ENCODE data around the gene OR8B4.
"Not testable (repeated sequence)": the region's sequence is repeated elsewhere in the genome, so short reads cannot be mapped to it uniquely, and the experiment has no call there.

The OR8B4 gene, protein sequence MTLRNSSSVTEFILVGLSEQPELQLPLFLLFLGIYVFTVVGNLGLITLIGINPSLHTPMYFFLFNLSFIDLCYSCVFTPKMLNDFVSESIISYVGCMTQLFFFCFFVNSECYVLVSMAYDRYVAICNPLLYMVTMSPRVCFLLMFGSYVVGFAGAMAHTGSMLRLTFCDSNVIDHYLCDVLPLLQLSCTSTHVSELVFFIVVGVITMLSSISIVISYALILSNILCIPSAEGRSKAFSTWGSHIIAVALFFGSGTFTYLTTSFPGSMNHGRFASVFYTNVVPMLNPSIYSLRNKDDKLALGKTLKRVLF

DNA sequence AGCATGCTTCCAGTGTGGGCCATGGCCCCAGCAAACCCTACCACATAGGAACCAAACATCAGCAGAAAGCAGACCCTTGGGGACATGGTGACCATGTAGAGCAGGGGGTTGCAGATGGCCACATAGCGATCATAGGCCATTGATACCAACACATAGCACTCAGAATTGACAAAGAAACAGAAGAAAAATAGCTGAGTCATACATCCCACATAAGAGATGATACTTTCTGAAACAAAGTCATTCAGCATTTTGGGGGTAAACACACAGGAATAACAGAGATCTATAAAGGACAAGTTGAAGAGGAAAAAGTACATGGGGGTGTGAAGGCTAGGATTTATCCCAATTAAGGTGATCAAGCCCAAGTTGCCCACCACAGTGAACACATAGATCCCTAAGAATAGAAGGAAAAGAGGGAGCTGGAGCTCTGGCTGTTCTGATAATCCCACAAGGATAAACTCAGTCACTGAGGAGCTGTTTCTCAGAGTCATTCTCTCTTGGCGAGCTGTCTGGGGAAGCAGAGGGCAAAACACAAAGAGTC, at the start of gene OR8B4:
Gene OR8B4, minus strand, starts transcription at position 488 of the 538 bp plus-strand sequence. Its CDS starts 0 bp downstream, at position 488.
- DNase-seq: no peak

DNA sequence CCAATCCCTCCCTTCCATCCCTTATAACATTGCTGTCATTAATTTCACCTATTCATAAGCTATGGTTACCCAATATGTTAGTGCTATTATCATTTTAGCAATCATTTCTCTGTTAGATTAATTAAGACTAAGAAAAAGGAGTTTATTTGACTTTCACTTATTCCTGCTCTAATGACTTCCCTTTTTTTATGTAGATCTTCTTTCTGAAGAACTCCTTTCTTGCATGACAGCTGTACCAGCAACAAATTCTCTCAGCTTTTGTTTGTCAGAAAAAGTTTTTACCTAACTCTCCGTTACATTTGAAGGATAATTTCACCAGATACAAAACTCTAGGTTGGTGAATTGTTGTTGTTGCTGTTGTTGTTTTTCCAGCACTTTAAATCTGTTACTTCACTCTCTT, 49.4 kb upstream of the OR8B4 start:
- no peak for DNase-seq

GRCh38 chr11:124473476-124473875, 48.8 kb upstream of the OR8B4 start:
- no peak for DNase-seq

- no peak for DNase-seq
These were observed 46.0 kb upstream of the OR8B4 start for GRCh38 chr11:124470561-124471227.

- no peak for DNase-seq
These were observed 42.8 kb upstream of the OR8B4 start for GRCh38 chr11:124467381-124467927.

- no peak for DNase-seq
These were observed 40.7 kb upstream of the OR8B4 start for GRCh38 chr11:124465368-124465767.

GRCh38 chr11:124463990-124464389, 39.3 kb upstream of the OR8B4 start:
- no peak for DNase-seq

- DNase-seq: no peak
These were observed 38.7 kb upstream of the OR8B4 start for GRCh38 chr11:124463324-124463723.

GRCh38 chr11:124460459-124460858, 35.8 kb upstream of the OR8B4 start:
- no peak for DNase-seq

DNA sequence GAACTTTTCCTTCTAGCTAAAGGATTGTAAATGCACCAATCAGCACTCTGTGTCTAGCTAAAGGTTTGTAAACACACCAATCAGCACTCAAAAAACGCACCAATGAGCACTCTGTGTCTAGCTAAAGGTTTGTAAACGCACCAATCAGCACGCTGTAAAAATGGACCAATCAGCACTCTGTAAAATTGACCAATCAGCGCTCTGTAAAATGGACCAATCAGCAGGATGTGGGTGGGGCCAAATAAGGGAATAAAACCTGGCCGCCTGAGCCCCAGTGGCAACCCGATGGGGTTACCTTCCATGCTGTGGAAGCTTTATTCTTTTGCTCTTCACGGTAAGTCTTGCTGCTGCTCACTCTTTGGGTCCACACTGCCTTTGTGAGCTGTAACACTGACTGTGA, 34.7 kb upstream of the OR8B4 start:
- DNase-seq: not testable (repeated sequence)

DNA sequence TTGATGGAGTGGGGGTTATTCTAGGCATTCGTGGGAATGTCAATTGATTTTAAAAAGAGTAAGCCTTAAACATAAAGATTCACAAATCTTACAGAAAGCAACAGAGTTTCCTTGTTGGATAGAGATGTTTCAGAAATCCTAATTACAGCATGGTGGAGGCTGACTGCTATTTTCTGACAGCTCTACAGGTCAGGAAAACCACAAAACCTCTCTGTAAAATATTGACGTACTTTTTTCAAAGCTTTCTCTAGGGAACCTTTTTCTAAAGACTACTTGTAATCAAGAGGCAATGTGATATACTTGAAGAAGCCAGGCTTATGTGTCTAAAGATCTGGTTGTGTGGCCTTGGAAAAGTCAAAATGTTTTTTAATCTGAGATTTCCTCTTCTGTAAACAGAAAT, 29.9 kb upstream of the OR8B4 start:
- DNase-seq: no peak

DNA sequence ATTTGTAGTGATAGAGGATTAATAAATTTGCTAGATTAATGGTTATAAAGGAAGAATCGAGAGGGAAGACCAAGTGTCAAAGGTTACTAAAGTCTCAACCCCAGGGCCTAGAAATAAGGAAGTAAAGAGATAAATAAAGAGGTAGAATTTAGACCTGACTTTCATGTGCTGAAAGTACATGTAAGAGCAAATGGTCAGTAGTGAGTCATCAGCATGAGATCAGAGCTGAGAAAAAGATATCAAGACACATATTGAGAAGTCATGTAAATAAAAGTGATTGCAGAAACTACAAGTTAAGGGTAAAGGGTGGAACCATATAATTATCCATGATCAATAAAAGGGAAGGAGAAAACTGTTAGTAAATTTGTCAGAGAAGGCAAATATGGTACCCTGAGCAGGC, 22.2 kb upstream of the OR8B4 start:
- DNase-seq: no peak

- no peak for DNase-seq
These were observed 21.0 kb upstream of the OR8B4 start, which contains the start of gene OR8B8 for GRCh38 chr11:124445646-124446150. TSS of gene OR8B8 (minus strand) at chr11:124445696. CDS start at chr11:124441085, 4,611 bp downstream.

GRCh38 chr11:124442847-124443246, 18.2 kb upstream of the OR8B4 start:
- no peak for DNase-seq

DNA sequence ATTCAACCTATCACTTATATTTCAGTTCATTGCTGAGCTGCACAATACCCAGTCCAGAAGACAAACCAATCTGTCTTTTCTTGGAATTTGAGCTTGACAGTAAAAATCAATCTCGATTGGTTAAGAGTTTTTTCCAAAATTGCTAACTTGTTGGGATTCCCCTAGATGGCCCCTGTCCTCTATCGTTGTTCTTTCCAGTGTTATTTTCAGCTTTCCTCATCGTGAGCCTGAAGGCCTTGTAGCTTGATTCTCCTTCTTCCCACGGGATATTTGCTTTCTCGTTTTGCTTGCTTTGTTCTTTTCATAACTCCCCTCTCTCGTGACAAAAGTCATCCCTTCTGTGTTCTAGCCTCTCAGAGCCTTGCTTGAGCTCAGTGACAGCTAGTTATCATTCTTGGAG, 17.8 kb upstream of the OR8B4 start:
- no peak for DNase-seq

DNA sequence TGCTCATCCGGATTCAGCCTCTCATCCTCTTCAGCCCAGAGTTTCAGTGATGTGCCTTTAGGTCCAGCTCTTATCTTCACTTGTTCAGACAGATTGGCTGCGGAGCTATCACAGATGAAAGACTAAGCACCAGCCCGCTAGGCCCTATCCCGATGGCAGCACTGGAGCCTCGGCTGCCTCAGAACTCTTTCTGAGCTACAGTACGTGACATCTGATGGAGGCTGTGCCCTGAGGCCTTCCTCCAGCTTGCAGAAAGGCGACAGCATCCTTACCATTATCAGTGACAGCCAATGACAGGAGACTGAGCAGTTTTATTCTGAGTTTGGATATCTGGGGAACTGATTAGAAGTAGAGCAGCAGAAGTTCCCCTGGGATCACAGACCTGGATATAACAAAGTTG, 16.8 kb upstream of the OR8B4 start:
- DNase-seq: no peak

DNA sequence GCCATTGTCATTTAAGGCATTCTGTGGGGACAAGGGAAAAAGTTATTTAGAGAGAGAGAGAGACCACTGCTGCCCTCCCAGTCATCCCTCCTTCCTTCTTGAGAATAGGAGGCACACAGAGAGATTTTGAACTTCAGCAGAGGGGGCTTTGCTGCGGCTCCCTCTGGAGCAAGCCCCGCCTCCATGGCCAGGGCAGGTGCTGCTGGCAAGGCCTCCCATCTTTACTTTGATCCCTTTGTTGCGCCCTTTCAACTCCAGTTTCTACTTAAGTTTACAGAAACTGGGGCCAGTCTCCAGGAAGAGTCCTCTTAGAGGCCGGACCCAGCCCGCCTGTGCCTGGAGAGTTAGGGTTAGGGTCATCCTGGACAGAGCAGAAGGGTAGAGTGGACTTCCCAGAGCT, 16.4 kb upstream of the OR8B4 start:
- DNase-seq: no peak

GRCh38 chr11:124440608-124441007, 15.9 kb upstream of the OR8B4 start:
- DNase-seq: no peak

DNA sequence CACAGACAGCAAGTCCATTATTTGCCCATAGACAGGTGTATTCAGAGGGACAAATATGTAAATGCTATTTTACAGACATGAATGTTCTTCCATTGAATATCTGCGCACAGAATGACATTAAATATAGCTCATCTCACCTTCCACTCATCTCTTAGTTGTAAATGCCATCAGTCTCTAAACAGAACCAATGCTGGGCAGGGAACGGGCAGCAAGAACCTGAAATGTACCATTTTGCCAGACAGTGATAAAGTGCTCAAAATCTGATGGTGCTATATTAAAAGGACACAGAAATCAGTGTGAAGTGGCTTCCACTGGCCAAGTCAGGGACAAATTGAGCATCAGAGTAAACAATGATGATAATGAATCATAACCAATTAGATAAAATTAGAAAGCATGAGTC, 10.0 kb upstream of the OR8B4 start:
- no peak for DNase-seq

DNA sequence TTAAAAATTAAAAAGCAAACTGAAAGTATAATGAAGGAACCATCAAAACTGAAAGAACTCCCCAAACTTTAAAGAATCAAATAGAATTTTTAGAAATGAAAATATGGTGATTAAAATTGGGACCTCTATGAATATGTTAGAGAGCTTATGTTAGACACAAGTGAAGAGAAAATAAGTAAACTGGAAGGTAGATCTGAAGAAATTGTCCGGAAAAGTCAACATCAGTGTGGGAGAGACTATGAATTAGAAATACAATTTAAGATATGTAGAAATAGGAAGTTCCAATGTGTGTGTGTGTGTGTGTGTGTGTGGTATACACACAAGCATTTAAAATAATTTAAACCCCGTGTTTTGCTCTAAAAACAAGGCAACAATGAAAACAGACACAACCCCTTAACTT, 4.9 kb upstream of the OR8B4 start:
- no peak for DNase-seq

GRCh38 chr11:124421043-124421442, 3.6 kb downstream of the OR8B4 start:
- DNase-seq: no peak

GRCh38 chr11:124415356-124415923, 9.2 kb downstream of the OR8B4 start:
- DNase-seq: no peak

- DNase-seq: no peak
These were observed 14.8 kb downstream of the OR8B4 start for GRCh38 chr11:124409906-124410305.

All from stimulated activated naive CD4-positive, alpha-beta T cell treated with Interleukin-2 at 50 U/mL for 16 hours (primary cell).